ENCODE results near the gene RIMBP2.
"Not testable (repeated sequence)": the region's sequence is repeated elsewhere in the genome, so short reads cannot be mapped to it uniquely, and the experiment has no call there.

Gene RIMBP2

DNA sequence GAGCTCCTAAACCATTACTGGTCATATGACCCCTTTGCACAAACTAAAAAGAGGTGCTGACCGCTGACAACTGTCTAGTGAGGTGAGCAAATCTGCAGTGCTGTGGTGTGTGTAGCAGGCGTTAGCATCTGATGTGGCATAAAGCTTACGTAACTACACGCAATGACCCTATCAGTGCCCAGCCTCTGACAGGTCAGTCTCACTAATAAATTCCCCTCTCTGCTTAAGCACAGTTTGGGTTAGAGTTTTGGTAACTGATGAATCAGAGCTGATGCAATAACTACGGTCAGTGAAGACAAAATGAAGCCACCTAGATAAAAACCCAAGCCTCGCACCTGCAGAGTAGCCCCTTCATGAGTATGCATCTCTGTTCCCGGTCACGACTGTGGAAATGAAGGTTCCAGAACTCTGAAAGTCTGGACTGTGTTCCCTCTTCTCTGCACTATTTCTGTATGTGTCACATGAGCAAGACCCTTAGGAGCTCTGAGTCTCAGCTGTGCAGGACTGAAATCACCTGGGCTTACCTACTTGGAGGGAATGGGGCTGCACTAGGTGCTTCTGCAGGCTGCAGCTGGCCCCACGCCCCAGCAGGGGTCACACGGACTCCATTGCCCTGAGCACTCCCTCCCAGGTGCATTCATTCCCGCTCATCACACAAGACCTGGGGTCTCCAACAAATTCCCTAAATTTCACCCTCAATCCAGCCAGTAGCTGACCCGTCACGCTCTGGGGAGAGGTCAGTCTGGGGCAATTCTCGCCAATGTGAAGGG, 54.4 kb downstream of the RIMBP2 start:
- in situ Hi-C loops (cut with MboI; ENCODE audit: low sequenced_read_pairs), result no loop called here

DNA sequence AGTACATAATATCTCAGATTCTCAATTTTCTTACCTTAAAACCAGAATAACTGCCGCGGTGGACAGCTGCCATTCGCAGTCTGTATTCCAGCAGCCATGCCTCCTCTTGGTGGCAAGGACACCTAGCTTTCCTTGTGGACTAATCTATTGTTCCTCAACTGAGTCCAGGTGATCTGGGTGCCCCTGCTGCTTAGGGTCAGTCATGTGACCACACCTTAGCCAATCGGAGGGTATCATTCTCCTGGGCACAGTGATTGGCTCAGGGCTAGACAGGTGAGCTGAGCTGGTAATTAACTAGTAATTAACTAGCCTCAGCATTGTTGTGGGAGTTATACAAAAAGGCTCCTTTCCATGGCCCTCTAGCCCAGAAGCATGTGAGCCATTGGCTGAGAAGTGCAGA, 55.0 kb downstream of the RIMBP2 start:
- in situ Hi-C loops (cut with MboI; ENCODE audit: low sequenced_read_pairs), result no loop called here

DNA sequence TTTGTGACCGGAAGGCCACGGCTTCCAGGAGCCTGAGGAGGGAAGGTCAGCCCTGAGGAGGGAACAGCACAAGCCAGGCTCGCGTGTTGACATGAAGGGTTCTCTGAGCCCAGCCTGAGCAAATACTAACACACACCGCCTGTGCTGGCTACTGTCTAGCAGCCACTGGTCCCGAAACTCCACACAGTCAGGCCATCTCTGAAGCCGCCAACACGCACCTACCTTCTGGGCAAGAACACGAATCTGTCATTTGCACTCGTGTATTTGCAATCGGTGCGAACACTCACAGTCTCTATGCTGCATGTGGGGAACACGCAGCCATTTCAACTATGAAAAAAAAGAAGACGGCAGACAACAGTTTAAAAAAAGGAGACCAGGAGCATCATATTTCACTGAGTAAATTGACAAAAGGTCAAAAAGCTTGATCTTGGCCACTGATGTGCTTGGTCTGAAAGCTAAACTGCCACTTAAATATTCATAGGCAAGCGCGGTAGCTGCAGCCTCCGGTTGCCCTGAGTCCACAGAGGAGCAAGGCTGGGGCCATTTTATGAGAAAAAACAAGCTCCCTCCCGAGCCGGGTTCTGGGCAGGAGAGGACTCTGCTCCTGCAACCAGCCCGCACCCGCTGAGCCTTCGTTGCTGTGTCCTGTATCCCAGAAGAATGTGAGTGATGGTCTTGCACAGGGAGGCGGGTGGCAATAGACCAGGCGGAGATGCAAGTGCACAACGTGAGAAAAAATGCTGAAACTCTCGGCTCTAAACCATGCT, 57.8 kb downstream of the RIMBP2 start:
- in situ Hi-C loops (cut with MboI; ENCODE audit: low sequenced_read_pairs), result no loop called here

DNA sequence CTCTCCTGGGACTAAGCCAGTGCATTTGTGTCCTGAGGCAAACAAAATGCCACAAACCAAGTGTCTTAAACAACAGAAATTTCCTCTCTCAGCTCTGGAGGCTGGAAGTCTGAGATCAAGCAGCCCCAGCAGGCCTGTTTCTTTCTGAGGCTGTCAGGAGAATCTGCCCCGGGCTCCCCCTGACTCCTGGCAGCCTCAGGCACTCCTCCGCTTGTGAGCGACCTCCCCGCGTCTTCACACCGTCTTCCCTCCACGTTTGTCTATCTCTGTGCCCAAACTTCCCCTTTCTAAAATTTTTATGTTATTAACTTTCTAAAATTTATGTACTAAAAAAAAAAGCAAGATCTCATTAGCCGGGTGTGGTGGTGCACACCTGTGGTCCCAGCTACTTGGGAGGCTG, 59.7 kb downstream of the RIMBP2 start:
- in situ Hi-C loops (cut with MboI; ENCODE audit: low sequenced_read_pairs), result no loop called here

DNA sequence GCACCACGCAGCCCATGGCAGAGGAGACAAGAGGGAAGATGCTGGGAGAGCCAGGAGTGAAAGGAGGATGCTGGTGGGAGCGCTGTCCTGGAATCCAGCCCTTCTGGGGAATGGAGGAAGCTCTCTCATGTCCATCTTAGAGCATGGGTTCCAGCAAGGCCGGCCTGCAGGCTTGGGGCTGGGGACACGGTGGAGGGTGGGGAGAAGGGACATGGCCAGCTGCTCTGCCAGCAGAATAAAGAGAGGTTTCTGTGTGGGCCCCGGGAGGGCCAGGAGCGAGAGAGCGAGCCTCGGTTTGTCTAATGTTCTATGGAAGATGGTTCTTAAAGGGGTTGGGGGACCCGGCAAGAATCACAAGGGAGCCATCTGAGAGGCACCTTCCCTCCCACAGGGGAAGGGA, 60.2 kb downstream of the RIMBP2 start:
- in situ Hi-C loops (cut with MboI; ENCODE audit: low sequenced_read_pairs), result no loop called here

DNA sequence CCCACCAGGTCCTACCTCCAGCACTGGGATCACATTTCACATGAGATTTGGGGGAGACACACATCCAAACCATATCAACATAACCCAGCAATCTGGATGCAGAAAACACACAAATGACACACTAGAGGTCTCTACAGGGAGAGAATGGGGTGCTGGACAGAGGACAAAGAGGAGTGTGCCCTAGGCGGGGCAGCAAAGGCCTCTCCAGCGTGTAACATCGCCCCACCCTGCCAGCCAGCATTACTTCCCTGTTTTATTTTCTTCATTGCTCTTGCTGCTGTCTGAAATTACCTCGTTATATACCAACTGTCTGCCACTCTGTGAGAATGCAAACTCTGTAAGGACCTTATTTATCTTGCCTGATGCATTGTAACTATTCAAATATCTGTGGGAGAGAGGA, 61.1 kb downstream of the RIMBP2 start:
- in situ Hi-C loops (cut with MboI; ENCODE audit: low sequenced_read_pairs), result no loop called here

DNA sequence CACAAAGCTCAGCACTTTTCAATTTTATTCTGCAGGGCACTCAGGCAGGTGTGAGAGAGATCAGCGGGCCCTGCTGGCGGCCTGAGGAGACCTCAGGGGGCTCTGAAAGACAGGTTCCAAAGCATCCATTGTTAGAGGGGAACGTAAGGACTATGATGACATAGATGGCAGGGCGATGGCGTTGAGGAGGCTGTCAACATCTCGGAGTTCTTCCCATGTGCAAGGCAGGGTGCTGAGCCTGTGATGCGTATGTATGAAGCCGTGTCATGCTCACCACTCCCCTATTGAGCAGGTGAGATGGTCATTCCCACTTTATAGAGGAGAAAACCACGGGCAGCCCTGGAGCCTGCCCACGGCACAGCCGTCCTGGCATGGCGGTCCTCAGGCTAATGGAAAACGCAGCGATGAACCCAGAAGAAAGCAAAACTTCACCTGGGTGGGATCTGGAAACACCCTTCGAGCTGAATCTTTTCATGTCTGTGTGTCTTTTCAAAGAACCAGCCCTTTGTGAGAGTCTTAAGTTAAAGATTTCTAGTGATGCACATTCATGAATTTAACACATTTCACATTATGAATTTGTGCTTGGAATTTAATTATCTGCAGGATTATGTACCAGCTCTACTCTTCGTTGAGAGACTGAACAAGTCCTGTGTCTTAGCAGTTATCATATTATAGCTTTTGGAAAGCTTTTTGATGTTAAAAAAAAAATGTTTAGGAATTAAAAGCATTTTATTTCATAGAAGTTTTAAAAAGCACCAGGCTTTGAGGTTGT, 64.7 kb downstream of the RIMBP2 start:
- in situ Hi-C loops (cut with MboI; ENCODE audit: low sequenced_read_pairs), result no loop called here

DNA sequence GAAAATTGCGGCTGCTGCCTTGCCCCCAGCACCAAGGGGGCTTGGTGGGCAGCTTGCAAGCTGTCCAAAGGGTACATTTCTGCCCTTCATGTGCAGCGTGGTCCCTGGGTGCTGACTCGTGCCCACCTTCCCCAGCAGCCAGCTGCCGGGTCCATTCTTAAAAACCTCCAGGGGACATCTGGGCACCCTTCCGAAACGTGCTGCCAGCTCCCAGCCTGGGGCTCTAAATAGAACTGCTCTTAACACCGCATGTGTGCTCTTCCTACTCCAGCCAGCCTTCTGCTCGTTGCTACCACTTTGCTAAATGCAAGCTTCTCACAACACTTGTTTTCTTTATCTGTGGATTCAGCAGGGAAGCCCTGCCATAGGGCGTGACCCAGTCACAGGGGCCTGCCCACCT, 66.0 kb downstream of the RIMBP2 start:
- in situ Hi-C loops (cut with MboI; ENCODE audit: low sequenced_read_pairs), result no loop called here

DNA sequence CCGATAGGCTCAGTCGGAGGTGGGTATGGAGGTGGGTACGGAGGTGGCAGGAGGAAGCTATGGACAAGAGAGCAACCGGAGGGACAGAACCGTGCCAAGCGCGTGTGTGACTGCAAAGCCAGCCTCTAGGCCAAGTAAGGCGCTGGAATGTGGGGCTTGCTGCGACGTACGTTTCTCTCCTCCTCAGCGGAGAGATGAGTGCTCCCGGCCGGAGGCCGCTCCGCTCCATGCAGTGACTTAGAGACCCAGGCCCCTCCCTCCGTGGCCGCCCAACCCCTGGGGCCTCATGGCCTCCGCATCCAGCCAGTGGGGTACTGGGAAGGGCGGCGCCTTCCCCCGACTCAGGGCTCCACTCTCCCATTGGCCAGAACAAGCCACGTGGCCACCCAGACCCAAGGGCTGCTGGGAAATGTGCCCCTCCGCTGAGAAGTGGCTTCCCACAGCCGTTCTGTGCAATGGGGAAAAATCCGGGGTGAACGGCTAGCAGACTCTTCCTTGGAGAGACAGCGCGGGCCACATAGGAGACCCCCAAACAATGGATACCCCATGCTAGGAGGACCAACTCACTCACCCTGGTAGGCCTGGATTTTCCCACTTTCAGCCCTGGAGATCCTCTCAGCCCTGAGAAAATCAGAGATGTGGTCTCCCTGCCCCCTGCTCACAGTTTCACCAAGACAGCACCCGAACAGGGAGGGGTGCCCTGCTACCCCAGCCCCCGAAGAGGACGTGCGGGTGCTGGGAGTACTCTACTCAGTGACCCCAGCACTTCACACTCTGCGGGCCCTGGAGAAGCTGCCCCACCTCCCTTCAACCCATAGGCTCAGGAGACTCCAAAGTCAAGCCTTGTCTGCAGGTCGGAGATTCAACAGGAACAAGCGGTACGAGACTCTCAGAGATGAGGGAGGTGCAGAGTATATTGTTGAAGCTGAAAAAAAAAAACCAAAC, 66.7 kb downstream of the RIMBP2 start:
- in situ Hi-C loops (cut with MboI; ENCODE audit: low sequenced_read_pairs), result no loop called here

DNA sequence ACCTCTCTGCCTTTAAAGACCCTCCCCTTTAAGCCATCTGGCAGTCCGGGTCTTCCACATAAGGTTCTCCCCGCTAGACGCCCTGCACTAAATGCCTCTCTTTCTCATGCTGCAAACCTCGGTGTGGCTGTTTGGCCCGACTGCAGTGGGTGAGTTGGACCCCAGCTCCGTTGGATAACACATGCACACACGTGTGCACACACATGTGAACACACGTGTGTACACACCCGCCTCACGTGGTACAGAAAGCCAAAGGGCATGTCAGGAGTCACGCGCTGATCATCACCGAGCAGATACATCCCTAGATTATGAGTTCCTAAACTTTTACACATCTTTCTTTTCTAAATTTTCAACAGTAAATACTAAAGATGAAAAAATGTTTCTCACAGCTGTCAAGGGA, 68.3 kb downstream of the RIMBP2 start:
- in situ Hi-C loops (cut with MboI; ENCODE audit: low sequenced_read_pairs), result no loop called here

DNA sequence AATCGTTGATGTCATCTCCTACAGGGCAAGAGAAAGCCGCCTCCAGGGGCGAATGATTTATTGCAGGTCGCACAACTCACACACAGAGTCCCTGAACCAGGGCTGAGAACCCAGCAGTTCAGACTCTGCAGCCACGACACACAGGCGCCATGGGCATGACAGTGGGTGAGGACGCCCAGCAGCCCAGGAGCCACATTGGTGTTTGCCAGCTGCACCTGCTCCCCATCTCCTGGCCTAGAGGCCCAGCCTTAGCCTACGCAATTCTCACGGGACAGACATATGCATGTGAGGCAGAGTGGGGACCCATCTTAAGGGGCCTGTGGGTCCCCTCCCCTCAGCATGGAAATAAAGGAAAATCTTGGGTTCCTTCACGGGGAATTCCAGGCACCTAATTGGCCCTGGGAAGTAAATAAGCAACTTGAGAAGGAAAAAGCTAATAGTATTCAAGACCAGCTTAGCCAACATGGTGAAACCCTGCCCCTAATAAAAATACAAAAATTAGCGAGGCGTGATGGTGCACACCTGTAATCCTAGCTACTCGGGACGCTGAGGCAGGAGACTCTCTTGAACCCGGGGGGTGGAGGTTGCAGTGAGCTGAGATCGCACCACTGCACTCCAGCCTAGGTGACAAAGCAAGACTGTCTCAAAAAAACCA, 69.3 kb downstream of the RIMBP2 start:
- in situ Hi-C loops (cut with MboI; ENCODE audit: low sequenced_read_pairs), result no loop called here

DNA sequence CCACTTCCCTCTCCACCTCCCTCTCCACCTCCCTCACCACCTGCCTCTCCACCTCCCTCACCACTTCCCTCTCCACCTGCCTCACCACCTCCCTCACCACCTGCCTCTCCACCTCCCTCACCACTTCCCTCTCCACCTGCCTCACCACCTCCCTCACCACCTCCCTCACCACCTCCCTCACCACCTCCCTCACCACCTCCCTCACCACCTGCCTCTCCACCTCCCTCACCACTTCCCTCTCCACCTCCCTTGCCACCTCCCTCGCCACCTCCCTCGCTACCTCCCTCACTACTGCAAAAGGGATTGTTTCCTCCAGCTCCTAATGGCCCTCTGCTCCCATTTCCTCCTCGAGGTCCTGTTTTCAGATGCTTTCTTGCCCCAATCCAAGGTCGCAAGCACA, 69.9 kb downstream of the RIMBP2 start:
- in situ Hi-C loops (cut with MboI; ENCODE audit: low sequenced_read_pairs), result not testable (repeated sequence)

DNA sequence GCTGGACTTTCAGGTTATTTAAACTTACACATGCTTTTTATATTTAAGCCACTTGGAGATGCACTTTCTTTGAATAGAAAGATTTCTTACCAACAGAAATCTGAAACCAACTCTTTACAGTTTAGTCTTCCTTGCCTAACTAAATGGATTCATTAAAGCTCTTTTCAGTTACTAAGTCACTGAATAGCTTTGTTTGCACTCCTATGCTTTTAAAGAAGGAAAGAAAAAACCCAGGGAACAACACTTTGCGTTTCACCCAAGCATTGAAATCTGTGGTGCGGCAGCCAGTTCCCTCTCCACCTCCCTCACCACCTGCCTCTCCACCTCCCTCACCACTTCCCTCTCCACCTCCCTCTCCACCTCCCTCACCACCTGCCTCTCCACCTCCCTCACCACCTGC, 70.3 kb downstream of the RIMBP2 start:
- in situ Hi-C loops (cut with MboI; ENCODE audit: low sequenced_read_pairs), result no loop called here

DNA sequence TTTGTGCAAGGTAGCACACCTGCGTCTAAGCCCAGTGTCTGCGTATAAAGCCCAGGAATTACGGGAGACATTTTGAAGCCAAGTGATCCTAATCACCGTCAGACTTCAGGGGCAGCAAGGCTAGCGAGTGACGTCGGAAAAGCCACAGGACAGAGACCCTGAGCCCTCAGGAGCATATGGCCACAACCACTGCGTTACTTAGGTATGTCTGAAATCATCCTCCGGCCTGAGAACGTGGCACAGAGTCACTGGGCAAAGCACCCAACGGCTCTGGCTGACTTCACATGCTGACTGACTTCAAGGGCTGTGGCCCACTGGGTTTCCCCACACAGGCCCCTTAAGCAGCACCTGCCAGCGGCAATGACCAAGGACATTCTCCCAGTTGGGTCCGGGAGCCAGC, 71.5 kb downstream of the RIMBP2 start:
- in situ Hi-C loops (cut with MboI; ENCODE audit: low sequenced_read_pairs), result no loop called here

DNA sequence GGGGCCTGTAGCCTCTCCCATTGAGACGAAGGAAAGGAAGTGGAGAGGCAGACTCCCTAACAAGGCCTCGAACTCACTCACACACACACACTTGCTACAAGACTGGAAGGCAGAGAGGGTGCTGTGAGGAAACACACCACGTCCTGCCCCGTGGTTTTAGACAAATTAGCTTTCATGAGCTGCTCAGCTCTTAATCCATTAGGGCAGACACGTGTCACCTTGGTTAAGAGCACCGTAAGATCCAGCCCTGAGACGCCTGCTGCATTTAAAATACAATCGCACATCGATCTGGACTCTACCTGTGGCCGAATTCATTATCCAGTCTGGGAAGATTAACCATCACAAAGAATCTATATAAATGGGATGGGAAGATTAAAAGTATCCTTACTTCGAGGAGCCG, 72.0 kb downstream of the RIMBP2 start:
- in situ Hi-C loops (cut with MboI; ENCODE audit: low sequenced_read_pairs), result no loop called here

DNA sequence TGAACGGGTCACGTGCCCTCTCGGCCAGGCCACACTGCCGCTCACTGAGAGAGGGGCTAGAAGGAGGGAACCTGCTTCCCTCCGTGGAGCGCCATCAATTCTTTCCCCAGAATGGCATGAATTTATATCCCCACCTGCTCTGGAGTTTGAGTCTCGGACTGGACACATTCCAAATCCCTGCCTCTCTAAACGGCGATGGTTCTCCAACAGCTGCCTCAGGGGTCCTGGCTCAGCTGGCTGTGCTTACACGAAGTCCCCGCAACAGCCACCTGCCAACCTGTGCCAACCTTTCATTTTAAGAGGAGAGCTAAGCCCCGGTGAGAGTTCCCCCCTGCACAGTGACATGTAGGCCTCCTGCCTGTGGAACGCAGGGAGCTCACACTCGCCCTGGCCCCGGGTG, 73.2 kb downstream of the RIMBP2 start:
- in situ Hi-C loops (cut with MboI; ENCODE audit: low sequenced_read_pairs), result no loop called here

DNA sequence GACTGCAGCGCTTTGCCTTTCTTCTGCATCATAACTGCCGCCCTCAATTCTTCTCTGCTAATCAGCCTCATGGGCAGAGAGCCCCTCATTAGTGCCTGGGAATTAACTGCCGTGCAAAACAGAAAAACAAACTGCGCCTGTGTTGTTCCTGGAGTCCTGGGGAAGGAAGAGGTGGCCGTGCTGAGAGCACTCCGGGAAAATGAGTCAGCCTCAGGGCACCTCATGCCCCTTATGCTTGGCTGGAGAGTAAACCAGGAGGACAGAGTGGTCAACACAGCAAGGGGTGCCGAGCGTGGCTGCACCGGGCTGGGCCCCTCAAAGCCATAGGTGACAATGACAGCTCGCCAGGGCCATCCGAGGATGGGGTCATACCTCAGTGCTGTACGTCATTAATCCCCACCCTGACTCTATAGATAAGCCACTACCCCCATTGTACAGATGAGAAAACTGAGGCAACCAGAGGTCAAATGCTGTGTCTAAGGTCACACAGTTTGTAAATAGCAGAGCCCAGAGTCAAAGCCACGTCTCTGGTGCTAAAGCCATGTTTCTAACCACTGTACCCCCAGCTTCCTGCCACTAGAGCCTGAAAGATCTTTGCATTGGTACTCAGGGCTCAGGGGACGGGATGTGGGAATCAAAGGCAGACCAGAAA, 74.4 kb downstream of the RIMBP2 start:
- in situ Hi-C loops (cut with MboI; ENCODE audit: low sequenced_read_pairs), result no loop called here

DNA sequence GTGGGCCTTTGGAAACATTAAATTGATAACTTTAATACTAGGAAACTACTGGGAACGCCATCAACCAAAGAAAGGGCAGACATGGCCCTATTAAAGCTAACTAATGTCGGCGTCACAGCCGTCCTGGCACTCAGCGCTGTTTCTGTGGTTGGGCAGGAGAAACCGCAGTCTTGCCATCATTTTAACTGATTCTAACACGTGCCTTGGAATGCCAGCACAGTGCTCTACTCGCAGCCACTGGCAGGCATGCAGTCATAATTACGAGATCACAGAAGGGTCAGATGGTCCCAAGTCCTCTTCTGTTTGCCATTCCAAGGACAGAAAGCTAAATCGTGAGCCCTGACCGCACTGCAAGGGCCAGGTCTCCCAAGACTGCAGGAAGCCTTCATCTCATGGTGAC, 75.2 kb downstream of the RIMBP2 start:
- in situ Hi-C loops (cut with MboI; ENCODE audit: low sequenced_read_pairs), result no loop called here

DNA sequence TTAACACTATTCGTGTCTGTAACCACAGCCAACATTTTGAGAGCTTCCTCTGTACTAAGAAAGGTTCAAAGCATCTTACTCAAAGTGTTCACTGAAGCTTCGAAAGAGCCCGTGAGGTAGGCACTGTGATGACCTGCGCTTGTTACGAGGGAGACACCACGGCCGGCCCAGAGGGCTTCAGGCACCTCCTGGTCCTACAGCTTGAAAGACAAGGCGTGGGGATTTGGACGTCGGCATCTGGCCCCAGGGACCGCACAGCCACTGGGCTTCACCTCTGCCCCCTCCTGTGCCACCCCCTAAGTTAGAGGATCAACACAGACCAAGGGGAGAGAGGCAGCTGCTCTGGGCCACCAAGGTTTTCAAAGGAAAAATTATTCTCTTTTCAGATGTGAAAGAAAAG, 75.6 kb downstream of the RIMBP2 start:
- in situ Hi-C loops (cut with MboI; ENCODE audit: low sequenced_read_pairs), result no loop called here

All from HL-60/S4 treated with phorbol 12-myristate 13-acetate at 8.2 ng/mL for 4 days and 3 days (cell line).